GM18508 (cell line): ENCODE results near the gene C8B.

Experiments used
- ATAC-seq: cut with Tn5 transposase; IDR thresholded peaks from one replicate; pipeline ENCODE4 v1.9.1; 2021; ENCODE audit warnings: moderate number of reproducible peaks; ENCODE audit not compliant: insufficient read depth, unreplicated experiment

The C8B gene

GRCh38 chr1:56934430-56935060 lies 31.3 kb downstream of the C8B start:
- ATAC-seq = no peak

GRCh38 chr1:56933606-56934005 lies 32.2 kb downstream of the C8B start:
- ATAC-seq = no peak

- ATAC-seq = no peak
These were observed 32.7 kb downstream of the C8B start for GRCh38 chr1:56933161-56933560.

GRCh38 chr1:56931686-56932085 lies 34.1 kb downstream of the C8B start:
- no peak for ATAC-seq

GRCh38 chr1:56931211-56931610 lies 34.6 kb downstream of the C8B start:
- no peak for ATAC-seq

- ATAC-seq = no peak
These were observed 36.3 kb downstream of the C8B start for GRCh38 chr1:56929492-56929891.

- no peak for ATAC-seq
These were observed 37.8 kb downstream of the C8B start for GRCh38 chr1:56927986-56928385.

GRCh38 chr1:56927171-56927570 lies 38.6 kb downstream of the C8B start:
- no peak for ATAC-seq

- ATAC-seq = no peak
These were observed 40.6 kb downstream of the C8B start for GRCh38 chr1:56925193-56925592.

GRCh38 chr1:56924116-56924515 lies 41.7 kb downstream of the C8B start:
- ATAC-seq = no peak

GRCh38 chr1:56923201-56923600 lies 42.6 kb downstream of the C8B start:
- no peak for ATAC-seq

GRCh38 chr1:56922507-56922906 lies 43.3 kb downstream of the C8B start:
- ATAC-seq = no peak

GRCh38 chr1:56922070-56922469 lies 43.7 kb downstream of the C8B start:
- no peak for ATAC-seq

GRCh38 chr1:56921479-56921878 lies 44.3 kb downstream of the C8B start:
- ATAC-seq = no peak

- ATAC-seq = no peak
These were observed 45.2 kb downstream of the C8B start for GRCh38 chr1:56920591-56921001.

GRCh38 chr1:56917356-56917755 lies 48.5 kb downstream of the C8B start:
- ATAC-seq = no peak

- no peak for ATAC-seq
These were observed 49.2 kb downstream of the C8B start for GRCh38 chr1:56916630-56917029.

GRCh38 chr1:56915960-56916359 lies 49.9 kb downstream of the C8B start:
- no peak for ATAC-seq

GRCh38 chr1:56912325-56912724 lies 53.5 kb downstream of the C8B start:
- no peak for ATAC-seq

GRCh38 chr1:56911098-56911938 lies 54.5 kb downstream of the C8B start:
- no peak for ATAC-seq

GRCh38 chr1:56910441-56910985 lies 55.3 kb downstream of the C8B start:
- no peak for ATAC-seq
